ENCODE data around the gene SCUBE1. TPM values are rescaled to one million over a fixed set of nuclear protein-coding genes. Genes with fewer than 3 reads are reported as not detected.
A peak's percentile ranks its signal among the peaks of the same experiment; 100 is the strongest.

SCUBE1 gene
- total RNA-seq, 1 donor: 1.3 TPM

DNA sequence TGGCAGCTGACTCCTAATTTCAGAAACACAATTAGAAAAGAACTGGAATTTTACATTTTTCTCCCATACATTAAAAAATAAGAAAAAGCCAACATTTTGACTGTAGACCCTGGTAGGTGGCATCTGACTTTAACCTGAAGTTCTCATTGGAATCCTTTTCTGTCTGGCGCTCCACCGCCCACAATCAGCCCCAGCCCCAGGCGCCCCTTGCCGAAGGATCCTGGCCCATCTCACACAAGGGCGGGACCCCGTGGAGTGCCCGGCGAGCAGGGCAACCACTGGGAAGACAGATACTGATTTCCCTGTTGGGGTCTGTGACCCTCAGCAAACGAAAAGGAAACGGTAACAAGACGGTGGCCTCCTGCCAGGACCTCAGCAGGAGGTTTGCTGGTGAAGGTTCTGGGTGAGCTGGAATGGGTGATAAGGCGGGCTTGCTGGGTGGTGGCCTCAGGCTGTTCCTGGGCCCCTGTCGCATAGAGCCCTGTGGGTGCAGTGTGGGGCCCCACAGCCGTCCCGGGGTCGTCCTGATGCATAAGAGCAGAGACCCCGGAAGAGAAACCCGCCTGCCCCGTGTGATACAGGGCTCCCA is 176.1 kb downstream of the SCUBE1 start:
- no peak for DNase-seq (ENCODE audit: low read depth in 2 of 3, low spot score in 2 of 3)

GRCh38 chr22:43166132-43166930 is 176.8 kb downstream of the SCUBE1 start:
- no peak for DNase-seq (ENCODE audit: low read depth in 2 of 3, low spot score in 2 of 3)

GRCh38 chr22:43164636-43165035 is 178.5 kb downstream of the SCUBE1 start:
- no peak for DNase-seq (ENCODE audit: low read depth in 2 of 3, low spot score in 2 of 3)

- DNase-seq (ENCODE audit: low read depth in 2 of 3, low spot score in 2 of 3): no peak
Measured at GRCh38 chr22:43163241-43163795, 179.9 kb downstream of the SCUBE1 start.

DNA sequence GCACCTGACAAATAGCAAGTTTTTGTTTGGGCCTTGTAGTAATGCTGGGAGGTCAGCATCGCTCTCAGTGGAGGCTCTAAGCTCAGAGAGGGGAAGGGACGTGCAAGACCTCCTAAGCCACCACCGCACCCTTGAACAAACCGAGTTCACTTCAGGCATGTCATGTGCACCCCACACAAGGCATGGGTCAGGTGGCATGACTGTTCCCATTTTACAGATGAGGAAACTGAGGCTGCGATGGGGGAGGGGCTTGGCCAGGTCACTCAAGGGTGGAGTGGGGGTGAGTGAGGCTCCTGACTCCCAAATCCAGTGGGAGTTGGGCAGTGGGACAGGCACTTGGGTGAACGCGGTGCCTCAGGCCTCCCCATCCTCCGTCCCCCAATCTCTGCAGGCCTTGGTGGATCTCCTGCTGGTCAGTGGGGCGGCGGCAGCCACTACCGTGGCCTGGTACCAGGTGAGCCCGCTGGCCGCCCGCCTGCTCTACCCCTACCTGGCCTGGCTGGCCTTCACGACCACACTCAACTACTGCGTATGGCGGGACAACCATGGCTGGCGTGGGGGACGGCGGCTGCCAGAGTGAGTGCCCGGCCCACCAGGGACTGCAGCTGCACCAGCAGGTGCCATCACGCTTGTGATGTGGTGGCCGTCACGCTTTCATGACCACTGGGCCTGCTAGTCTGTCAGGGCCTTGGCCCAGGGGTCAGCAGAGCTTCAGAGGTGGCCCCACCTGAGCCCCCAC is 180.6 kb downstream of the SCUBE1 start:
- no peak for DNase-seq (ENCODE audit: low read depth in 2 of 3, low spot score in 2 of 3)

DNA sequence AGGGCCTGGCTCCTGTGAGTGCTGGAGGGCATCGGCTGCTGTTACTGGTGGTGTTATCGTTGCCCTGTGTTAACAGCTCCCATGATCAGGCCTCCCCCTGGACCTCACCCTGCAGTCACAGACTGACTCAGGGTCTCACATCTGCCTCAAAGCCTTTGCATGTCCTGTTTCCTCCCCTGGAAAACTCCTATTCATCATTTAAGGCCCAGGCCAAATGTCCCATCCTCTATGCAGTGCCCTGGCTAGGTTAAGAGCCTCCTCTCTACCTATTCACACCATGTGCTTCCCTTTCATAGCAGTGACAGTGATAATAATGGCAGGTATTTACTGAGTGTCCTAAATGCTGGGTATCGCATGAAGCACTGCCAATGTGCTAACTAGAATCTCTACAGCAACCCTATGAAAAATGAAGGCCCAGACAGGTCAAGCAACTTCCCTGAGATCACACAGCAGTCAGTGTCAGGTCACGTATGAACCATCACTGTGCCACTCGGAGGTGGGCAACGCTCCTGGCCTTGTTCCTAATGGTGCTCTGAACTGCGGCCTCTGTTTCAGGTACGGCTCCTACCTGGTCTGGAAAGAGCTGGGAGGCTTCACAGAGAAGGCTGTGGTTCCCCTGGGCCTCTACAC is 182.6 kb downstream of the SCUBE1 start:
- DNase-seq (ENCODE audit: low read depth in 2 of 3, low spot score in 2 of 3): no peak

- DNase-seq (ENCODE audit: low read depth in 2 of 3, low spot score in 2 of 3): no peak
Measured at GRCh38 chr22:43159484-43160178, 183.5 kb downstream of the SCUBE1 start.

DNA sequence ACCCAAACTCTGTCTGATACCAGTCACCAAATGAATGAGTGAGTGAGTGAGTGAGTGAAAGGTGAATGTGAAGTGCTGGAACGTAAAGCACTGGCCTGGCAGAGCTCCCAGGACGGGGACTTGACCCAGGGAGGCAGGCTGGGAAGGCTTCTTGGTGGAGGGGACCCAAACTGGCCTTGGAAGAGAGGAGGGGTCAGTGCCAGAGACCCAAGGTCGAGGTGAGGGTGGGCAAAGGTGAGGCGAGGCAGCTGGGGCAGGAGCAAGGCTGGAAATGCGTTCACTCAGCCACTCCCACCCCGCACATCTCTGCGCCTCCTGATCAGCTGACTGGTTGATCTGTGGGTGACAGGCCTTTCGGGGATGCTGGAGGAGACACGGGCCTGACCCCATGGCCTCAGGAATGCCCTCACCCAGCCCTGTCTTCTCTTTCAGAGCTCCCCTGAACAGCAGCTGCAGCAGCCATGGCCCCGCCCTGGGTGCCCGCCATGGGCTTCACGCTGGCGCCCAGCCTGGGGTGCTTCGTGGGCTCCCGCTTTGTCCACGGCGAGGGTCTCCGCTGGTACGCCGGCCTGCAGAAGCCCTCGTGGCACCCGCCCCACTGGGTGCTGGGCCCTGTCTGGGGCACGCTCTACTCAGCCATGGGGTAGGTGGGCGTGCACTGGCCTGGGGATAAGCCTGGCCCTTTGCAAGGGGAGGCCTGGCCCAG is 184.2 kb downstream of the SCUBE1 start:
- DNase-seq (ENCODE audit: low read depth in 2 of 3, low spot score in 2 of 3): no peak

DNA sequence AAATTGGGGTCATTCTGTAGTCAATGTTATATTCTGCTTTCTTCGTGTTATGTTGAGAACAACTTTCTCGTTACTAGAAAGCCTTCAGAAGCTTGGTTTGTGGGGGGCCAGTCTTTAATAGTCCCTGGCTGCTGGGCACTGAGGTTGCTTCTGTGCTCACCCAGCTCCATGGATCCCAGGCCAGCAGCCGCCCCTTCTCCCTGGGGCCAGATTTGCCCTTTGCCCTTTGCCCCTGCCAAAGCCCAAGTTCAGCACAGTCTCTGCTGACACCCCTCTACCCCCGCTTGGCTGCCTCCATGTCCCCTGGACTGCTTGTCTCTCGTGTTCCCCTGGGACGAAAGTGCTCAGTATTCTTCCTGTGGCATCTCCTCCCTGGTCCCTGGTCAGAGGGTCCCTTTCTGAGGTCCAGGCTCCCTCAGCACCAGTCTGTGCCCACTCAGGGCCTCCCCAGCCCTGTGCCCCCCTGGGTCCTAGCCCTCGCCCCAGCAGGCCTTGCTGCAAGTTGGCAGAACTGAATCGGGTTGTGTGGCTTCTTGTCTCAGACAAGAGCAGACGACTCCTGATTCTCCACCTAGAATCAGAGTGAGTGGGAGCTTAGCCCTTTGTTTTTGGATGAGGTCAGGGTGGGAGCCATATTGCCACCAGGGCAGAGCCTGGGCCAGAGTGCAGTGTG is 185.2 kb downstream of the SCUBE1 start:
- DNase-seq (ENCODE audit: low read depth in 2 of 3, low spot score in 2 of 3): no peak

DNA sequence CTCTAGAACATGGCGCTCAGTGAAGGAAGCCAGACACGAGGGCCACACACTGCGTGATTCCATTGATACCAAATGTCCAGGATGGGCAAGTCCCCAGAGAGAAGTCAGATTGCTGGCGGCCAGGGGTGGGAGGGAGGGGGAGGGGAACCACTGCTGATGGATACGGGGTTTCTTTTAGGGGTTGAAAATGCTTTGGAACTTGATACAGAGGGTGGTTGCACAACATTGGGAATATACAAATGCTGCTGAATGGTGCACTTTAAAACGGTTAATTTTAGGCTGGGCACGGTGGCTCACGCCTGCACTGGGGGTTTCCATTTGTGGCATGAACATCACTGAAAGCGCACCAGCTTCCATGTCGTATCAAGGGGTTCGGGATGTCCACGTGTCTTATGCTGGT is 186.8 kb downstream of the SCUBE1 start:
- no peak for DNase-seq (ENCODE audit: low read depth in 2 of 3, low spot score in 2 of 3)

DNA sequence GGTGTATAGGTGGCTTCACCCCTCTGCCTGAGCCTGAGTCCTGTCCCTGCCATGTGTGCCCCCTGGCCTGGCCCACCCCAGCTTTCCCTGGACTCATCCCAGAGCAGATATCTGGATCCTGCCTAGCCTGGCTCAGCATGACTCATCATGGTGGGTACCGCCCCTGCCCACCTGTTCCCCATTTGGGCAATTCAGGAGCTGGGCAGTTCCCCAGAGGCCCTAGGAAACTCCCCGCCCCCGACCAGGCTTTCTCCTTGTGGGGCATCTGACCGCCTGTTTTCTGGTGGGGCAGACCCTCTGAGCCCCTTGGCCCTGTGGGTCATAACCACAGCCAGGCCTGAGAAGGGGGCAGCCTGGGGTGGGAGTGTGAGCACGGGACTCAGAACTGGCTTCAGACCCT is 187.4 kb downstream of the SCUBE1 start:
- DNase-seq (ENCODE audit: low read depth in 2 of 3, low spot score in 2 of 3): no peak

GRCh38 chr22:43154887-43155536 is 188.2 kb downstream of the SCUBE1 start:
- no peak for DNase-seq (ENCODE audit: low read depth in 2 of 3, low spot score in 2 of 3)

GRCh38 chr22:43153899-43154298 is 189.3 kb downstream of the SCUBE1 start:
- no peak for DNase-seq (ENCODE audit: low read depth in 2 of 3, low spot score in 2 of 3)

- DNase-seq (ENCODE audit: low read depth in 2 of 3, low spot score in 2 of 3): peak in 2 of 3 donors; percentile 54 to 73
Measured at GRCh38 chr22:43152357-43153071, 190.7 kb downstream of the SCUBE1 start.

DNA sequence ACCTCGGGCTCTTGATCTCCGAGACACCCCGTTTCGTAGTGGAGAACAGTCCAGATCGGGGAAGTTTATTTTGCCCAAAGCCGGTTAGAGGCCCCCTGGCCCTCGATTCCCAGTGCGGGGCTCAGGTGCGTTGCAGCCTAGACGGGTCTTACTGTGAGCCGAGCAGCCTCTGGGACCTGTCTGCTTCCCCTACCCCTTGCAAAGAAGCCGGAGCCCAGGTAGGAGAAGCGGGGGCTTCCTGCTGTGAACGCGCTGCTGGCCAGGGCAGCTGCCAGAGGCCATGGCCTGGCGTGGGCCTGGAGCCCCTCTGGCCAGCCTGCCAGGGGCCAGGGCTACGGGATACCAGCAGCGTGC is 191.2 kb downstream of the SCUBE1 start:
- no peak for DNase-seq (ENCODE audit: low read depth in 2 of 3, low spot score in 2 of 3)

DNA sequence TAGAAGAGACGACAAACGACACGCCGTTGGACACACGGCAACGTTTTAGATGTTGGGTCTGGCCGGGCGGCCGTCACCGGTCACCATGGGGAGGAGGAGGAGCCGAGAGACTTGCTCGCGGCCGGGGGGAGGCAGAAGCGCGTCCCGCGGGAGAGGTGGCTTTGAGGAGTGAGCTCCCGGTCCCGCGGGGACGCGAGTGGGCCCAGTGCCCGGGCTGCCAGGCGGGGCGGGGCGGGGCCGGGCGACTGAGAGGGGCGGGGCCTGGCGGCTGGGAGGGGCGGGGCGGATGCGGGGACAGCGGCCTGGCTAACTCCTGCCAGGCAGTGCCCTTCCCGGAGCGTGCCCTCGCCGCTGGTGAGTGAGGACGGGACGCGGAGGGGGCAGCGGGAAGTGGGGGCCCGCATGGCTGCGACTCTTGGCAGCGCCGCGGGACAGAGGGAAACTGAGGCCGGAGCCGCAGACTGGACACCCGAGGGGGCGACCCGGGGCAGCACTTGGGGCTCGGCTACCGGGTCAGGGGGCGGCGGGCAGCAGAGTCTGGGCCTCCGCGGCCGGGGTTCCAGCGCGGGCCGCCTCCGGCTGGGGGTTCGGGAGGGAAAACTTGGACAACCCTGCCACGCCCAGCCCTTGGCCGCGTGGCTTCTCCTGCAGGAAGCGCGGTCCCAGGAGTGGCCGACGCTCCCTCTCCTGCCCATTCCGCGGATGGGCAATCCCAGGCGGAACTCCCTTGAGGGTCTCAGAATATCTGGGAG is 191.7 kb downstream of the SCUBE1 start, which contains the start of gene TSPO:
Gene TSPO (plus strand): TSS at position 309 of the 752 bp plus-strand sequence. CDS start 7,680 bp downstream, outside the sequence.
- no peak for DNase-seq (ENCODE audit: low read depth in 2 of 3, low spot score in 2 of 3)

DNA sequence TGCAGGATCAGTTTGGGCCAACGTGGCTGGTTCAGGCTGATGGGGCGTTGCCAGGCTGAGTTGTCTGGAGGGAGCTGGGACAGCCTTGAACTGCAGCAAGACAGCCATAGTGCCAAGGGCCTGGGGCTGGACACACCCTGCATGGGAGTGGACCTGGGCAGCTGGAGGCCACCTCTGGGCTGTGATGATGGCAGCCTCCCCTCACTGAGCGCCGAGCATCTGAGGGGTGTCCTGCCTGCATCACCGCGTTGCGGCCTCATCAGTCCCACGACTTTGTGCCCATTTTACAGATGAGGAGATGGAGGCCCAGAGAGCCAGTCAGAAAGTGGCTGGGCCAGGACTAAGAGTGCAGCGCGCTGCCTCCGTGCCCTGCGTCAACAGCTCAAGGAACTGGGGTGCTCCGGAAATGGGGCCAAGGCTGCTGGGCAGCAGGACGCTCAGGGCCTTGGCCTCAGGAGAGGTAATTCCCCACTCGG is 192.4 kb downstream of the SCUBE1 start:
- DNase-seq (ENCODE audit: low read depth in 2 of 3, low spot score in 2 of 3): no peak
